Glomerular visceral epithelial cell (primary cell): ENCODE results near the gene RPL19.
A peak's percentile ranks its signal among the peaks of the same experiment; 100 is the strongest.
"Not testable (repeated sequence)": the region's sequence is repeated elsewhere in the genome, so short reads cannot be mapped to it uniquely, and the experiment has no call there.

Experiments
- DNase-seq: peaks from one replicate; pipeline ENCODE4 v3.0.0-alpha.2; 2016; ENCODE audit errors: extremely low spot score

RPL19 gene

GRCh38 chr17:39244016-39244599 is 44.0 kb downstream of the RPL19 start:
- DNase-seq, result no peak

- DNase-seq, result peak; percentile 84
Observed at GRCh38 chr17:39244600-39245570, 44.8 kb downstream of the RPL19 start.

DNA sequence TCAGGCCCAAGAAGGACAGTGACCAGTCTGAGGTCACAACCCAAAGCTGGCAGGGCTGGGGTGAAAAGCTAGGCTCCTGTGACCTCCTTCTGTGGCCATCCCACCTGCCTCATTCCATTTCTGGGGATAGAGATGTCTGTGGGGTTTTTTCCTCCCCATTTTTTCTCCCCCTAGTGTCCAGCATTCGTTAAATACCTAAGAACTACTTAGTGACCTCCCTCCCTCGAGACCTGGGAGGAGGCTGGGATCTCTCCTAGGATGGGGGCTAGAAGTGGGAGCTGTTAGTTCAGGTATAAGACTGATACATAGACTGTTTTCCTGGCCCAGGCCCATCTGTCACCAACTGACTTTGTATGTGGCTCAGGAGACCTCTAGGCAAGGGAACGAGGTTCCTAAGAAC is 46.2 kb downstream of the RPL19 start:
- DNase-seq, result no peak

DNA sequence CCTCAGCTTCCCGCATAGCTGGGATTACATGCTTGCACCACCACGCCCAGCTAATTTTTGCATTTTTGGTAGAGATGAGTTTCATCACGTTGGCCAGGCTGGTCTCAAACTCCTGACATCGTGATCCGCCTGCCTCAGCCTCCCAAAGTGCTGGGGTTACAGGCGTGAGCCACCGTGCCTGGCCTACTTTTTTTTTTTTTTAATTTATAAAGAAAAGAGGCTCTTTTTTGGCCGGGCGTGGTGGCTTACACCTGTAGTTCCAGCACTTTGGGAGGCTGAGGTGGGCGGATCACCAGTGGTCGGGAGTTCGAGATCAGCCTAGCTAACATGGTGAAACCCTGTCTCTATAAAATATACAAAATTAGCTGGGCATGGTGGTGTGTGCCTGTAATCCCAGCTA is 50.0 kb downstream of the RPL19 start:
- not testable (repeated sequence) for DNase-seq

- no peak for DNase-seq
Observed at GRCh38 chr17:39251997-39252396, 51.9 kb downstream of the RPL19 start.

- DNase-seq, result no peak
Observed at GRCh38 chr17:39252788-39253460, 52.8 kb downstream of the RPL19 start.
